GM10248 (cell line): ENCODE measurements around the gene DPAGT1.

ENCODE experiments used
- CTCF ChIA-PET: fragments of 300-600 bp; sonication (Branson Sonifier 250); formaldehyde crosslinking; extraction: SDS; loops from one replicate; lab custom pipeline; 2021; ENCODE audit warnings: antibody characterized with exemption; lab: Yijun Ruan, JAX
- POLR2A ChIA-PET: fragments of 350-650 bp; sonication (Branson Sonifier 250); formaldehyde crosslinking; extraction: SDS; loops from one replicate; lab custom pipeline; 2020; ENCODE audit warnings: antibody characterized with exemption; lab: Yijun Ruan, JAX
- DNase-seq: peaks from one replicate; pipeline ENCODE4 v3.0.0; 2012; ENCODE audit errors: extremely low spot score
- TF ChIP-seq, protein P1 (sequence below): IDR thresholded peaks from 2 replicates; pipeline ENCODE4 v1.5.1; 2012; ENCODE audit warnings: mild to moderate bottlenecking, low read depth; ENCODE audit errors: extremely low read depth, missing control alignments, control extremely low read depth

Gene DPAGT1

DNA sequence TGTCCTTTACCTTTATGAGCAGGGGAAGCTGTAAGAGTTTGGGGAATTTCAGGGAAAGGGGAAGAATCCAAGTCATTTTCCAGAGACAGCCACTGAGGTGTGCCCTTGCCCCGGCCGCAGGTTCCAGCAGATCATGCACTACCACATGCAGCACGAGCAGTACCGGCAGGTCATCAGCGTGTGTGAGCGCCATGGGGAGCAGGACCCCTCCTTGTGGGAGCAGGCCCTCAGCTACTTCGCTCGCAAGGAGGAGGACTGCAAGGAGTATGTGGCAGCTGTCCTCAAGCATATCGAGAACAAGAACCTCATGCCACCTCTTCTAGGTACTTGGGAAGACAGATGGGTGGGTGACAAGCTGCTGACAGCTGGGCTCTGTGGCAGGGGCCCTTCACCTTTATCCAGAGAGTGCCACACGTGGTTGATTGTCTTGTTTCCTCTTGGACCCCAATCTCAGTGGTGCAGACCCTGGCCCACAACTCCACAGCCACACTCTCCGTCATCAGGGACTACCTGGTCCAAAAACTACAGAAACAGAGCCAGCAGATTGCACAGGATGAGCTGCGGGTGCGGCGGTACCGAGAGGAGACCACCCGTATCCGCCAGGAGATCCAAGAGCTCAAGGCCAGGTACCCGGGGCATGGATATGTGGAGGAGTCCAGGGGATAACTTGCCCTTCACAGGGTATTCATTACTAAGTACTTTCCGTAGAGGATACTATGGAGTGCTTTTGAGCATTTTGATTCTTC lies 22.8 kb downstream of the DPAGT1 start:
- POLR2A ChIA-PET: interaction anchor here (1.0 to 2.4 kb wide), 2 partner anchors 11 to 15 kb away, joined by 3 to 9 read pairs; partner anchors contain the start of gene VPS11
- CTCF ChIA-PET: interaction anchor here (0.8 to 1.5 kb wide), 5 partner anchors 11 to 30 kb away, joined by 3 to 4 read pairs (median 3); partner anchors contain the start of gene VPS11
- DNase-seq: no peak
- TF ChIP-seq, protein P1, sequence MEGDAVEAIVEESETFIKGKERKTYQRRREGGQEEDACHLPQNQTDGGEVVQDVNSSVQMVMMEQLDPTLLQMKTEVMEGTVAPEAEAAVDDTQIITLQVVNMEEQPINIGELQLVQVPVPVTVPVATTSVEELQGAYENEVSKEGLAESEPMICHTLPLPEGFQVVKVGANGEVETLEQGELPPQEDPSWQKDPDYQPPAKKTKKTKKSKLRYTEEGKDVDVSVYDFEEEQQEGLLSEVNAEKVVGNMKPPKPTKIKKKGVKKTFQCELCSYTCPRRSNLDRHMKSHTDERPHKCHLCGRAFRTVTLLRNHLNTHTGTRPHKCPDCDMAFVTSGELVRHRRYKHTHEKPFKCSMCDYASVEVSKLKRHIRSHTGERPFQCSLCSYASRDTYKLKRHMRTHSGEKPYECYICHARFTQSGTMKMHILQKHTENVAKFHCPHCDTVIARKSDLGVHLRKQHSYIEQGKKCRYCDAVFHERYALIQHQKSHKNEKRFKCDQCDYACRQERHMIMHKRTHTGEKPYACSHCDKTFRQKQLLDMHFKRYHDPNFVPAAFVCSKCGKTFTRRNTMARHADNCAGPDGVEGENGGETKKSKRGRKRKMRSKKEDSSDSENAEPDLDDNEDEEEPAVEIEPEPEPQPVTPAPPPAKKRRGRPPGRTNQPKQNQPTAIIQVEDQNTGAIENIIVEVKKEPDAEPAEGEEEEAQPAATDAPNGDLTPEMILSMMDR: no peak

DNA sequence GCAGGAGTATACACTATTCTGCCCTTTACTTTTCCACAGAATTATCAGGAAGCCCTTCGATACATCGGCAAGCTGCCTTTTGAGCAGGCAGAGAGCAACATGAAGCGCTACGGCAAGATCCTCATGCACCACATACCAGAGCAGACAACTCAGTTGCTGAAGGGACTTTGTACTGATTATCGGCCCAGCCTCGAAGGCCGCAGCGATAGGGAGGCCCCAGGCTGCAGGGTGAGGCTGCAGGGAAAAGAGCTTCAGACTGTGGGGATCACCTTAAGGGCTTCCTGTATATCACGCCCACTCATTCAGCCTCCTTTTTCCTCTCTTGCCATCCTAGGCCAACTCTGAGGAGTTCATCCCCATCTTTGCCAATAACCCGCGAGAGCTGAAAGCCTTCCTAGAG lies 23.8 kb downstream of the DPAGT1 start:
- TF ChIP-seq, protein P1: no peak
- CTCF ChIA-PET: interaction anchor here (0.8 to 1.5 kb wide), 4 partner anchors 10 to 29 kb away, joined by 3 to 4 read pairs (median 4); partner anchors contain the start of gene VPS11
- POLR2A ChIA-PET: interaction anchor here (2.4 kb wide), 1 partner anchor 10 kb away, joined by 9 read pairs; the partner anchor contains the start of gene VPS11
- no peak for DNase-seq

DNA sequence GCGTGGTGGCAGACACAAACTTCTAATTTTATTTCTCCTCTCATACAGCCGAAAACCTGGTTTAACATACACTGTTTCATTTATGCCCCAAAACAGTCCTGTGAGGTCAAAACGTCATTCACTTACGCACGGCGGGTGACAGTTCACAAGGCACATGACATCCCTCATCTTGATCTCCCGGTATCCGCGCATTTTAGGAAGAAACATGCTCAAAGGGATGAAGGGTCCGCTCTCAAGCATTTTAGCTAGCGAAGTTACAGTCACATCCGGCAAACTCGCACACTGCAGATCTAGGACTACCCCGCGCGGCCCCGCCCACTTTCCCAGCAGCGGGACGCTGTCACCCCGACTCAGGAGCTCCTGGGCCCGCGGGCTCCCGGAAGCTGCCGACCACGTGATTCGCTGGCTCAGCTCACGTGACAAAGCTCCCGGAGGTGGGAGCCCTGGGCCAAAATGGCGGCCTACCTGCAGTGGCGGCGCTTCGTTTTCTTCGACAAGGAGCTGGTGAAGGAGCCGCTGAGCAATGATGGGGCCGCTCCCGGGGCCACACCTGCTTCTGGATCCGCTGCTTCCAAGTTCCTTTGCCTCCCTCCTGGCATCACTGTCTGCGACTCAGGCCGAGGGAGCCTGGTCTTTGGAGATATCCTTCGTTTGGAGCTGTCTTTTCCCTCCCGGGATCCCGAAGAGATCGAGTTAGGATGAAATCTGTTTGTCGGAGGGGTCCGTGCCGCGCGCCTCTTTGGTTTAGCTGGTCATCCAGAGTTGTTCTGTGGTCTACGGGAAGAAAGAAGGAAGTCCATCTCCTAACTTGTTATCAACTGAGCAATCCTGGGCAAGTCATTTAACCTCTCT lies 34.1 kb downstream of the DPAGT1 start, which contains the start of gene VPS11:
Gene VPS11, plus strand, starts transcription at position 448 of the 852 bp plus-strand sequence. Its CDS starts 6 bp downstream, at position 454.
- ChIA-PET CTCF (interaction anchor here (0.7 to 4.8 kb wide), 14 partner anchors 11 to 258 kb away, joined by 3 to 39 read pairs (median 4); partner anchors contain the start of genes C2CD2L and HYOU1), POLR2A (interaction anchor here (0.6 to 1.5 kb wide), 12 partner anchors 10 to 42 kb away, joined by 3 to 31 read pairs (median 4); partner anchors contain the start of genes HMBS and HYOU1)
- DNase-seq: peak; percentile 99
- TF ChIP-seq, protein P1: no peak

DNA sequence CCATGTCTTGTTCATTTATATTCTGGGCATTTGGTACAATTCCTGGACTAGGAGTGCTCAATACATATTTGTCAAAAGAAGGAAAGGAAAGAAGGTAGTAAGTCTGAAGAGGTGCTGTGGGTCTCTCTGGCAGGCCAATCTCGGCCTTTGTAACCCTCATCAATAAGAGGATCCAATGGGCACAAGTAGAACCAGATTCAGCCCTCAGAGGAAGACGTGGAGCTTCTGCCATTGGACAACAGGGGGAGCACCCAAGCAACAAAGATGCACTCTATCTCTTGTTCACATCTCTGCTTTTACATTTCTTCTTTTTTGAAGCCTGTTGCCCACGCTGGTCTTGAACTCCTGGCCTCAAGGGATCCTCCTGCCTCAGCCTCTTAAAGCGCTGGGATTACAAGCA lies 36.3 kb downstream of the DPAGT1 start:
- TF ChIP-seq, protein P1: peak; percentile 56
- ChIA-PET CTCF (interaction anchor here (0.8 to 4.8 kb wide), 7 partner anchors 8 to 273 kb away, joined by 3 to 39 read pairs (median 4); partner anchors contain the start of gene HYOU1), POLR2A (no interaction called here)
- DNase-seq: peak; percentile 50

DNA sequence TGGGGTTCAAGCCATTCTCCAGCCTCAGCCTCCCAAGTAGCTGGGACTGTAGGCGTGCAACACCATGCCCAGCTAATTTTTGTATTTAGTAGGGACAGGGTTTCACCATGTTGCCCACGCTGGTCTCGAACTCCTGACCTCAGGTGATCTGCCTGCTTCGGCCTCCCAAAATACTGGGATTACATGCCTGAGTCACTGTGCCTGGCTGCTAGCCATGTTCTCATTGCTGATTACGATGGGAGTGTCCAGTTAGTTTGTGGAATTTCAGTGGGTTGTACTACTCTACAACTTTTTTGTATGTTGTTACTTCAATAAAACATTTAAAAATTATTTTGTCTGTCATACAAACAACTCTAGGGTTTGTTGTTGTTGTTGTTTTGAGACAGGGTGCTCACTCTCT lies 38.9 kb downstream of the DPAGT1 start:
- ChIA-PET CTCF (interaction anchor here (1.0 to 1.2 kb wide), 3 partner anchors 24 to 258 kb away, joined by 3 to 4 read pairs (median 3); a partner anchor contains a TSS), POLR2A (no interaction called here)
- DNase-seq: no peak
- TF ChIP-seq, protein P1: no peak
